GM12892 (cell line): ENCODE measurements around the gene C17orf100.

ENCODE experiments used
- POLR2A ChIP-seq: IDR thresholded peaks from 2 replicates; pipeline ENCODE4 v1.6.1; 2011; ENCODE audit warnings: low read depth, low read length, control low read depth
- POLR2AphosphoS5 ChIP-seq: IDR thresholded peaks from 2 replicates; pipeline ENCODE4 v1.6.1; 2011; ENCODE audit warnings: low read depth, low read length, control low read depth
- TAF1 ChIP-seq: IDR thresholded peaks from 2 replicates; pipeline ENCODE4 v1.6.1; 2011; ENCODE audit warnings: low read depth, mild to moderate bottlenecking, control low read depth, low read length, borderline replicate concordance

- TF ChIP-seq POLR2A = no peak
- TF ChIP-seq POLR2AphosphoS5 = no peak
- TF ChIP-seq TAF1 = no peak
Measured at GRCh38 chr17:6605142-6605541, 46.4 kb upstream of the C17orf100 start.
